Heart right ventricle (tissue), 16 donors: ENCODE results near the gene MSL2. TPM values are rescaled to one million over a fixed set of nuclear protein-coding genes. Genes with fewer than 3 reads are reported as not detected.
"Not testable (repeated sequence)": the region's sequence is repeated elsewhere in the genome, so short reads cannot be mapped to it uniquely, and the experiment has no call there.

Experiments
- ATAC-seq, 8 donors: fragments of 200-7000 bp; cut with Tn5 transposase; one replicate each; pipeline ENCODE4 v1.9.1; 2020; ENCODE audit warnings: mild to moderate bottlenecking in 8 of 8, moderate library complexity in 8 of 8, moderate number of reproducible peaks in 1 of 8
- DNase-seq, 2 donors: peaks; one replicate each; pipeline ENCODE4 v3.0.0-alpha.2; 2020
- H3K27ac ChIP-seq, 10 donors: fragments of 200-600 bp; sonication (generic) in 2 of 10; one replicate each; pipeline versions ENCODE4 v1.5.0 to v1.8.0; 2020 to 2022; ENCODE audit warnings: mild to moderate bottlenecking in 3 of 10
- H3K27me3 ChIP-seq, 7 donors: fragments of 200-600 bp; one replicate each; pipeline ENCODE4 v1.8.0; 2021 to 2022; ENCODE audit warnings: mild to moderate bottlenecking in 2 of 7
- H3K36me3 ChIP-seq, 9 donors: fragments of 200-600 bp; sonication (generic) in 1 of 9; one replicate each; pipeline versions ENCODE4 v1.5.0 to v1.8.0; 2020 to 2022; ENCODE audit warnings: mild to moderate bottlenecking in 2 of 9
- H3K4me1 ChIP-seq, 9 donors: fragments of 200-600 bp; sonication (generic) in 1 of 9; one replicate each; pipeline versions ENCODE4 v1.5.0 to v1.8.0; 2020 to 2022; ENCODE audit warnings: mild to moderate bottlenecking in 4 of 9
- H3K4me3 ChIP-seq, 10 donors: fragments of 200-600 bp; sonication (generic) in 2 of 10; one replicate each; pipeline versions ENCODE4 v1.5.0 to v1.8.0; 2020 to 2022; ENCODE audit warnings: mild to moderate bottlenecking in 7 of 10, moderate library complexity in 2 of 10
- H3K9me3 ChIP-seq, 11 donors: fragments of 200-600 bp in 10 of 11; sonication (generic) in 2 of 11; one replicate each; pipeline versions ENCODE4 v1.5.0 to v1.8.0; 2013 to 2022; ENCODE audit warnings: mild to moderate bottlenecking in 2 of 11, control low read depth in 1 of 11, moderate library complexity in 1 of 11
- CTCF ChIP-seq, 9 donors: fragments of 200-600 bp; sonication (generic) in 2 of 9; IDR thresholded peaks; one replicate each; pipeline versions ENCODE4 v1.5.0 to v1.8.0; 2021 to 2022; ENCODE audit warnings: antibody characterized with exemption in 9 of 9, mild to moderate bottlenecking in 5 of 9, moderate library complexity in 1 of 9
- WGBS, 2 donors: extraction: QIAGEN DNeasy Blood & Tissue Kit; methylation state at CpG; one replicate each; pipeline ENCODE4 v1.1.7; 2013; ENCODE audit warnings: inconsistent platforms in 1 of 2; 5-methylcytosine and 5-hydroxymethylcytosine counted together
- intact Hi-C, 10 donors: fragments of 100-400 bp; cut with DNase I; formaldehyde crosslinking; loops; one replicate each; pipeline versions ENCODE4 v1.11.1 to v1.14.2; 2022
- polyA plus RNA-seq, 2 donors: library from polyadenylated mRNA; stranded (reverse); fragments of 200-250 nt; gene quantifications; one replicate each; pipeline ENCODE4 v1.2.3, GENCODE V29; 2013
- total RNA-seq, 10 donors: library from RNA; stranded (reverse); fragmentation: NEBNext Ultra II Directional in 3 of 10; extraction: Animal tissue kit (Norgen Biotek cat#: 25700) in 3 of 10; gene quantifications; one replicate each; pipeline versions ENCODE4 v1.2.1 to v1.2.4, GENCODE V29; 2021 to 2023
- donor health status: Arrhythmogenic right ventricular cardiomyopathy.
- donor health status: ischemic (EF 13 %, LVEDD 7.1; RV severe dilation, severe dysfunction).
- donor health status: healthy with polysubstance abuse.
- donor health status: DM: no; HTN: yes; CAD: no.
- donor health status: DM: no; HTN: no; CAD: no.
- donor health status: ischemic (EF 25% LVEDD 6.9; RV normal size, moderate dysfunction).
- donor health status: ischemic (EF 25% LVEDD 5.7; RV mildly dilated, moderate dysfunction).
- donor health status: healthy.
- donor health status: DM: yes; HTN: yes; CAD: no.
- donor health status: Ischemic cardiomyopathy.
- donor health status: ischemic (EF 35%, LVEDD 5.7; RV mildly dilated, moderate dysfunction).
- donor health status: nonischemic (EF 11% LVEDD 7.7; RV severe dilation, severe dysfunction).
- donor health status: DM: yes; HTN: yes; CAD: no.
- donor health status: PGD.
- donor health status: ischemic (EF 29% LVEDD 5.4; RV normal size, mild dysfunction).
- donor health status: nonischemic (EF 23%, LVEDD 6.1; RV moderate dilation, normal function).

MSL2 gene
- total and polyA plus RNA-seq, 12 donors = 3.8 to 25.2 (median 20.1) TPM

GRCh38 chr3:136120373-136121348, 75.5 kb downstream of the MSL2 start:
- H3K27ac ChIP-seq = no peak overlapping the region
- H3K4me1 ChIP-seq = no peaks in the 10 kb centered on the region
- peaks cover 0 to 30% (median 0%) of the 10 kb centered on the region in 9 donors for H3K36me3 ChIP-seq
- intact Hi-C loops = no loop called here
- no peaks in the 10 kb centered on the region for H3K27me3 ChIP-seq
- 98% methylated on average over 8 of the region's 8 CpGs for WGBS, 2 donors
- ATAC-seq (no peak), DNase-seq (no peak)
- TF ChIP-seq CTCF (IDR thresholded peaks at IDR 0.05) = no peak
- peaks cover 0 to 13% (median 0%) of the 10 kb centered on the region in 11 donors for H3K9me3 ChIP-seq
- H3K4me3 ChIP-seq = no peak overlapping the region

GRCh38 chr3:136119783-136120182, 76.4 kb downstream of the MSL2 start:
- Histone ChIP-seq H3K36me3 (peaks cover 0 to 23% (median under 1%) of the 10 kb centered on the region in 9 donors), H3K9me3 (peaks cover 0 to 13% (median 0%) of the 10 kb centered on the region in 11 donors)
- ATAC-seq, DNase-seq, H3K4me3 ChIP-seq, H3K4me1 ChIP-seq, H3K27me3 ChIP-seq, intact Hi-C loops, H3K27ac ChIP-seq: not testable (repeated sequence)
- 94 to 95% methylated on average over 5 of the region's 5 CpGs for WGBS, 2 donors

GRCh38 chr3:136119332-136119731, 76.8 kb downstream of the MSL2 start:
- WGBS, 2 donors = 98% methylated on average over 1 of the region's 1 CpG
- intact Hi-C loops, H3K27me3 ChIP-seq, ATAC-seq, DNase-seq, H3K27ac ChIP-seq, H3K4me1 ChIP-seq, H3K4me3 ChIP-seq: not testable (repeated sequence)
- H3K36me3 ChIP-seq = peaks cover 0 to 27% (median 5%) of the 10 kb centered on the region in 9 donors
- H3K9me3 ChIP-seq = peaks cover 0 to 13% (median 0%) of the 10 kb centered on the region in 11 donors

- Histone ChIP-seq H3K4me3 (no peak overlapping the region), H3K4me1 (no peaks in the 10 kb centered on the region), H3K36me3 (peaks cover 0 to 54% (median 13%) of the 10 kb centered on the region in 9 donors), H3K27me3 (no peaks in the 10 kb centered on the region), H3K9me3 (peaks cover 0 to 10% (median 0%) of the 10 kb centered on the region in 11 donors), H3K27ac (no peak overlapping the region)
- intact Hi-C loops = no loop called here
- WGBS, 2 donors = 99 to 100% methylated on average over 2 of the region's 2 CpGs
- no peak for TF ChIP-seq CTCF (IDR thresholded peaks at IDR 0.05)
- ATAC-seq (no peak), DNase-seq (no peak)
Measured at GRCh38 chr3:136114421-136114820, 81.7 kb downstream of the MSL2 start.

- Histone ChIP-seq H3K9me3 (no peaks in the 10 kb centered on the region), H3K4me3 (no peak overlapping the region), H3K27ac (no peak overlapping the region), H3K4me1 (no peaks in the 10 kb centered on the region), H3K27me3 (no peaks in the 10 kb centered on the region), H3K36me3 (peaks cover 0 to 91% (median 13%) of the 10 kb centered on the region in 9 donors)
- WGBS, 2 donors = 89 to 97% methylated on average over 2 of the region's 2 CpGs
- no peak for DNase-seq
- intact Hi-C loops = no loop called here
- no peak for ATAC-seq
- no peak for TF ChIP-seq CTCF (IDR thresholded peaks at IDR 0.05)
Measured at GRCh38 chr3:136110481-136110880, 85.7 kb downstream of the MSL2 start.
